ELF-1 (cell line): ENCODE data around the gene SOX13.

ENCODE experiments used
- DNase-seq: peaks from one replicate; pipeline ENCODE4 v3.0.0-alpha.2; 2016; ENCODE audit warnings: low read depth, low spot score

SOX13 gene

DNA sequence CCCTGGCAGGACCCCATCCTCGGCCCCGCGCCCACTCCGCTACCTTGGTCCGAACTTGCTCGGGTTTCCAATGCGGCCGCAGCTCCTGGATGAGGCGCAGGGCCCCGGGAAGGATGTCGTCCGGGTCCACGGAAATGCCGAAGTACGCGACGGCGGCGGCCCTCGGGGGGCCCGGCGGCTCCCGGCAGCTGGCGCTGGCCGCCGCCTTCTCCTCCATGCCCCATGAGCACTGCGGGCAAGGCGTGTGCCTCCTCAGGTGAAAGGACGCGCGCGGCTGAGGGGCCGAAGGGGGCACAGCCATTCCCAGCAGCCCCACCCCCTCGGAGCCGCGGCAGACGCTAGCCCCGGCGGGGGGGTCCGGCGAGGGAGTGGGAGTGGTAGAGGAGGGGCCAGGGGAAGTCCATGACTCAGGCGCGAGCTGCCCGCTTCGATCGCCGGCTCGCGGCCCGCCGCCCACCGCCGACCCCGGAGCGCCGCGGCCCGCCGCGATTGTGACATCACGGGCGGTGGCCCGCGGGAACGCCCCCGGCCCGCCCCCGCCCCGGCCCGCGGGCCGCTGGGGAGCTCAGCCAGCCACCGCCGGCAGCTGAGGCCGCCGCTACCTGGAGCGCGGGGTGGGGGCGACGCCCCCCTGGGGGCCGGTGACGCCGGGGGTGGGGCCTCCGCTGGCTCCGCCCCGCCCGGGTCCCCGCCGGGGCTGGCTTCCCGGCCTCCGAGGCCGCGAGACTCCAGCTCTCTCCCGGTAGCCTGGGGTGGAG lies 78.8 kb downstream of the SOX13 start, which contains the start of gene ETNK2:
ETNK2 (minus strand) TSS at position 493 of the 758 bp plus-strand sequence; CDS start at position 301, 192 bp downstream.
- DNase-seq = peak; percentile 66

DNA sequence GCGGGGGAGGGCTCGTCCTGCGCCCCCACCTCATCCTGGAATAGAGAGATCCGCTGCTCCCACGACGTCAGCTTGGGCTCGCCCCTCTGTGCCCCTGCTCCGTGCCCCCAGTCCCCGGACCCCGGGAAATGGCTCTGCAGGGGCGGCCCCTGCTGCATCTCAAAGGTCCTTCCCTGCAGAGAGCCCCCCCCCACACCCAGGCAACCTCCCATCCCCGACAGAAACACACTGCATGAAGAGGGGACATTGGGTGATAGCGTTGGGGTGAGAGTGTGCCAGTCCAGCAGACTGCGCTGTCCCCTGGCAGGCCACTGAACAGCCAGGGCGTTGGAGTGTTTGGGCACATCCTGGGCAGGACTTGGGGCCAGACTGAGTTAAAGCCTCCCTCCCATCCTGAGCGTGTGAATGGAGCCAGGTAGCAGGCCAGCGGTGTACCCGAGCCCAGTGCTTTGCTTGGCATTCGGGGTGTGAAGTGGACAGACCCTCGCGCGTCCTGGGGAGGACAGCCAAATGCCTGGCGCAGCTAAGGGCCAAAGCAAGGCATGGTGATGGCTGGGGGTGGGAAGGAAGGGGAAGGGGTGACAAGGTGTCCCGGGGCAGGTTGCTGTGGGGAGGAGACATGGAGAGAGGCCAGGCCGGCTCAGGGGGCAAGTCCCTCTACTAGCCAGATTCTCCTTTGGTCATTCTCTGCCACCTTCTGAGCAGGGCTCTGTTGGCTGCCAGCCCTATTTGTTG lies 79.6 kb downstream of the SOX13 start:
- no peak for DNase-seq

DNA sequence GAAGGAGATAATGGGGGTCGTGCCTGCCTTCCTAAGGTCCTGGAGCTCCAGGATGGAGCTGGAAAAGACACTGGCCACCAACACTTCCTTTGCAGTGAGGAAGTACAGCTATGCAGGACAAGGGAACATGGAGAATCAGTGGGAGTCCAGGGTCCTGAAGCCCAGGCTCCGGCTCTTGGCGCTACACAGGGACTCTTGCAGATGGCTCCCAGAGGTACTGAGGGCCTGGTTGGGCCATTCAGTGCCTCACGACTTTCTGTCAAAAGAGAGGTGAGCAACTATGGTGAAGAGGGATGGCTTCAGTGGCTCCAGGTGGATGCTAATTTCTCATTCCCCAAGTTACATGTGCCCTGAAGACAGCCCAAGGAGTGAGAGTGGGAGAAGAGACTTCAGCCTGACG lies 80.8 kb downstream of the SOX13 start:
- DNase-seq = no peak

- no peak for DNase-seq
Observed at GRCh38 chr1:204154568-204155255, 81.8 kb downstream of the SOX13 start.

GRCh38 chr1:204155881-204156280 lies 83.0 kb downstream of the SOX13 start:
- no peak for DNase-seq

GRCh38 chr1:204157962-204158361 lies 85.0 kb downstream of the SOX13 start:
- DNase-seq = no peak

DNA sequence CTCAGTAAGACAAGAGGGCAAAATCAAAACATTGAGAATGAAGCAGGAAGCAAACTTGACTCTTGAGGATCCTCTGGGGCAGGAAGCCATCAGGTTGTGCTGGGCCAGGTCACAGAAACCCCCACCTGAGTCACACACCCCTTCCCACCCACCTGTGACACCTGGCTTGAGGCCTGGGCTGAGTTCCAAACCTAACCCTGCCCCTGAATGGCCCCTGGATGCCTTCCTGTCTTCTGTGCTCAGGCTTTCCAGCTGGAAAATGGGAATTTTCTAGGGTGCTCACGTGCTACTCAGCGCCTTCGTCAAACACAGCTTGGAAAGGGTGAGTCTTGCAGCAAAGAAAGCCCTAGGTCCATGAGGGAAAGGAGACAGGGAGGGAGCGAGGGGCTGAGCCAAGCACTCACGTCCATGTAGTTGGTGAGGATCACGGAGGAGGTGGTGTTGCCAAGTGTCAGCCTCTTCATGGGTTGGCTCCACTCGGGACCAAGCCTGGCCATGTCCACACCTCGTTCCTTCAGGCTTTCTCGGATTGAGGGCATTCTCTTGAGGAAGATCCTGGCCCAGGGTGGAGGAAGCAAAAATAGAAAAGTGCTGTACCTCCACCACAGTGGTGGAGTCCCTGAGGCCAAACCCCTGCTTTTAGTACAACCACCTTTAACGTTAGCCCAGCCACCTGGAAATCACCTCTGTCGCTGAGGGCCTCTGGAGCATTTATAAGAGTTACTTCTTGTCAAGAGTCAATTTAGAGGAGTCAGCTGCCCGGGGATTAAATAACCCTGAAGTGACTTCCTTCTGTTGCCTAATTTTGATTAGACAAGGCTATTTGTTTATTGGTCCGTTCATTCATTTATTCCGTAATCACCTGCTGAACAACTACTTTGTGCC lies 88.9 kb downstream of the SOX13 start:
- DNase-seq = no peak

- peak; percentile 95 for DNase-seq
Observed at GRCh38 chr1:204162494-204163074, 89.7 kb downstream of the SOX13 start.

DNA sequence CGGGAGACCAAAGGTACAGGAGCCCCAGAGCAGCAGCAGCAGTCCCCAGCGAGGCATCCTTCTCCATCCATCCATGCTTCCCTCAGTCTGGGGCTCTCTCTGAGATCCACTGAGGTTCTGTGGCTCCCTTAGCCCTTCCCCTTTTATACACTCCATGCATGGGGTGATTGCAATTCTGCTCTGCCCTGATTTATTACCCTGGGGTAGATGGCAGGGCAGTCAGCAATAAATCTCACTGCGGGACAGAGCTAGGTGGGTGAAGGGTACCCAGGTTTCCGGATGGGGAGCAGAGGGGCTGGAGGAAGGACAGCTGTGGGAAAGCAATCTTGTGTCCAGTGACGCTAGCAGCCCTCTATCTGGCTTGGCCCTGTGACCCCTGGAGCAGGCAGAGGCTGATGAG lies 93.3 kb downstream of the SOX13 start, which contains the start of gene REN:
REN (minus strand) TSS at position 119 of the 400 bp plus-strand sequence; CDS start at position 75, 44 bp downstream.
- DNase-seq = no peak

- no peak for DNase-seq
Observed at GRCh38 chr1:204167730-204168129, 94.8 kb downstream of the SOX13 start.

GRCh38 chr1:204169858-204170257 lies 96.9 kb downstream of the SOX13 start:
- DNase-seq = no peak

DNA sequence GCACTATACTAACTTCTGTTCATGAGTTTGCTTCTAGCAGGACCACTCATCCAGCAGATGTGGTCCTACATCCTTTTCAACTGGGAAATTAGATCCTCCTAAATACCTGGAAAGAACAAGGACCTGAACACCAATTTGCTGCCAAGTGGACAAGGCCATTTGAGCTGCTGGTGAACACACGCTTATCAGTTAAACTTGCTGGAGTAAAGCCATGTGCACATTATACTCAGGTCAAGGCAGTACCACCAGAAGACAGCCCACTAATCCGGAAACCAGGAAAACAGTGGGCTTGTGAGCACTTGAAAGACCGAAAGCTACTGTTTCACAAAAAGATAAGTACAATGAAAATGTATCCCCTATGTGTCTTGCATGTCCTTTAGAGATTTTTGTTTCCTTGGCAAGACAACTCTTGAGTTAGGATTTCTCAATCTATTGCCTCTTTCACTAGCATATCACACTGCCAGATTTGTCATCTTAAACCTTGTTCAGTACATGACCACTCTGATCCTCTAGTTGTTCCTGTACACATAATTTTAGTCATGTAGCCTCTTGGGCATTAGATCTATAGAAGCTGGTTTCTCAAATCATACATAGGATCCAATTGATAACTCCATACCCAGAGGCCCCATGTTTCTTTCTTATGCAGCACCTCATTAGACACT lies 97.7 kb downstream of the SOX13 start:
- DNase-seq = no peak

DNA sequence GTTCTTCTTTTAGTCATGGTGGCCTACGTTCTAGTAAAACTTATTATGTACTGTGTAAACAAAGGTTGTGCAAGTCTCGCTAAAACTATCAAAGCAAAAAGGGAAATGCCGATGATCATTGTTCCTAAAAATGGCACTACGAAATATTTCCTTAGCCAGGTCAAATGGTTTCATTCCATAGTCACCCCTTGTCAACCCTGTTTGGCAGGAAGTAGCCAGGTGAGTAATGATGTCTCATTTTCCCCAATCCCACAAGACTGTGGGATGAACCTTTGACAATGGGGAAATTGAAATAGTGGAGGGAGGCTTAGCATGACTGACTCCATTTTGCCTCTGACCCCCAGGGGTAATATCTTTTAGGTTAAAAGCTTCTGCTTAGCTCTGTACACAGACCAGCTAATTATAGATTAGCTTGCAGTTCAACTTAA lies 98.8 kb downstream of the SOX13 start:
- no peak for DNase-seq

DNA sequence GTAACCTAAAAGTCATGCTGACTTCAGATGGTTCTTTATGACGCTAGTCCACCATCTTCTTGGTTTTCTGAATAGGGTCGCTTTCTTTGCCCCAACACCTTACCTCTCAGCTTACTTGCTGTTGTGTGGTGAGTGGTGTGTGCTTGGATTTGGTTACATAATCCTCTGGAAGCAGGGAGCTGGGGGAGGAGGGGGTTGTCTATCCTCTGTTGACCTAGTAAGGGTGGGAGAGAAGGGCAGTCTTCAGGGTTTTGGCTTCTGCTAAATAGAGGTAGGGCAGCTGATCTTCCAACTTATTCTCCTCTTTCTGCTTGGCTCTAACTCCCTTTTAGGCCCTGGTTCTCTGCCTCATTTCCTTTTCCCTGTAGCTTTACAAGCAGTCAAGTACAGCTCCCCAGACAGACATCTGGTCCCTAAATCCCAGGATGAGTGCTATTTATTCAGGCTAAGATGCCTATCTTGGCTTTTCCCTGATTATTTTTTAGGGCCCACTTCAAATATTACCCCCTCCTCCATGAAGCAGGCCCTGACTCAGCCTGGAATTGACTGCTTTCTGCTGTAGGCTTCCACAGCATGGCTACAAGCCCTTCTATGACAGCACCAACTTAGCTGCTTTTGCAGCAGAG lies 99.6 kb downstream of the SOX13 start:
- DNase-seq = no peak

- DNase-seq = no peak
Observed at GRCh38 chr1:204174958-204175357, 102.0 kb downstream of the SOX13 start.

DNA sequence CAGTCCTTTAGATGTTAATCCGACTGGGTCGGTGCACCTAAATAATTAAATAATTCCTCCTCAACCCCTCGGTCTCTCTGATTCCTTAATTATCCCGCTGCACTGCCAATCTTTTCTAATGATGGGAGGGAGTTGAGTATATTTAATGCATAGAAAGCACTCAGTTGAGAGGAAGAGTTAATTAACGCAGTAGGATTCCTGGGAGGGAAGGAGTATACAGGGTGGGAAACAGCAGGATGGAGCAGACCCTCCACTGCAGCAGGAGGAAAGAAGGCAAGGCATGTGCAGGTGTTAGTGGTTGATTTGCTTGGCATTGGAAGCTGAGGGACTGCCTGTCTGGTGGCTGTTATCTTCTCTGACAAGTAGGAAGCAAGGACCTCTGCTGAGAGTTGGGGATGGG lies 103.1 kb downstream of the SOX13 start:
- no peak for DNase-seq

DNA sequence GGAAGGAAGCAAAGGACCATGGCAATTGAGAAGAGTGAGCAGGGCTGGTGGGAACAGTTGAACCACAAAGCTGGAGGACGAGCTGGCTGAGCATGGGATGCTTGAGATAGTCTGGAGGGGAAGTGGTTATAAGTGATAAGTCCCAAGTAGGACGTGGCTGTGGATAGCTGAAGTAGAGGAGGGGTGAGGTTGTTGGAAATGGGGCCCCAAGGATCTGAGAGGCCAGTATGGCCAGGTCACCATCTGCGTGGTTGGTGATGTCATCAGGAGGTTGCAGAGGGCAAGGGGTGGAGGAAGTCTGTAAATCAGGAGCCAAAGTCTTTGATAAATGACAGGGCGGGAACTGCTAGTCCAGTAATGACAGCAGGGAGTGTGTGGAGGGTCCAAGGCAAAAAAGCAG lies 104.2 kb downstream of the SOX13 start:
- DNase-seq = no peak
